K562 (cell line): ENCODE data around the gene CMIP. TPM values are rescaled to one million over a fixed set of nuclear protein-coding genes. Genes with fewer than 3 reads are reported as not detected.

Experiments
- CBX2 ChIP-seq: fragments of 200-600 bp; sonication (generic); IDR thresholded peaks from one replicate; pipeline ENCODE4 v1.6.1; 2012; ENCODE audit warnings: mild to moderate bottlenecking, low read length, inconsistent platforms; ENCODE audit not compliant: insufficient read depth, poor library complexity, severe bottlenecking
- EP400 ChIP-seq: fragments of 450-650 bp; IDR thresholded peaks from 2 replicates; pipeline ENCODE4 v1.6.1; 2017; ENCODE audit warnings: antibody characterized with exemption, mild to moderate bottlenecking, moderate library complexity
- FOSL1 ChIP-seq: fragments of 200-800 bp; sonication (Bioruptor generic); conservative IDR thresholded peaks from 2 replicates; pipeline ENCODE4 v1.6.1; 2016; ENCODE audit warnings: missing genetic modification characterization, missing compliant biosample characterization
- GTF2F1 ChIP-seq: IDR thresholded peaks from 2 replicates; pipeline ENCODE4 v1.6.1; 2011; ENCODE audit warnings: low read depth, low read length, improper control_type of control experiment
- HINFP ChIP-seq: fragments of 450-650 bp; conservative IDR thresholded peaks from 2 replicates; pipeline ENCODE4 v1.6.1; 2016; ENCODE audit warnings: missing genetic modification characterization, low read depth, mild to moderate bottlenecking, control low read depth, missing compliant biosample characterization
- HOMEZ ChIP-seq: fragments of 250-450 bp; sonication (Bioruptor Pico); IDR thresholded peaks from 2 replicates; pipeline ENCODE4 v1.4.0; 2020; ENCODE audit warnings: mild to moderate bottlenecking, moderate library complexity
- KDM4B ChIP-seq, 2 experiments: fragments of 450-650 bp in 1 of 2; sonication (generic) in 1 of 2; IDR thresholded peaks; 2 replicates each; pipeline ENCODE4 v1.6.1; 2016 to 2017; ENCODE audit warnings: borderline replicate concordance in 2 of 2, antibody characterized with exemption in 1 of 2, low read depth in 1 of 2, mild to moderate bottlenecking in 1 of 2
- L3MBTL2 ChIP-seq: fragments of 450-650 bp; IDR thresholded peaks from 2 replicates; pipeline ENCODE4 v1.6.1; 2016; ENCODE audit warnings: mild to moderate bottlenecking, moderate library complexity
- MTA2 ChIP-seq: fragments of 450-650 bp; IDR thresholded peaks from 2 replicates; pipeline ENCODE4 v1.6.1; 2016; ENCODE audit warnings: low read depth
- NFXL1 ChIP-seq: fragments of 450-650 bp; formaldehyde crosslinking; IDR thresholded peaks from 2 replicates; pipeline ENCODE4 v1.4.0; 2021; ENCODE audit warnings: mild to moderate bottlenecking
- NR2C2 ChIP-seq, 2 experiments: fragments of 200-800 bp in 1 of 2; sonication (Bioruptor generic) in 1 of 2; sonication (generic) in 1 of 2; formaldehyde crosslinking in 1 of 2; IDR thresholded peaks; 2 replicates each; pipeline versions ENCODE4 v1.6.1 to v1.8.0; 2016 to 2022; ENCODE audit warnings: mild to moderate bottlenecking in 1 of 2, missing compliant biosample characterization in 1 of 2, missing genetic modification characterization in 1 of 2, missing genetic modification reagents in 1 of 2
- RHOXF2B ChIP-seq: fragments of 250-450 bp; sonication (Bioruptor Pico); conservative IDR thresholded peaks from 2 replicates; pipeline ENCODE4 v1.5.1; 2021
- SNAPC5 ChIP-seq: fragments of 250-450 bp; sonication (Bioruptor Pico); IDR thresholded peaks from 2 replicates; pipeline ENCODE4 v1.8.0; 2021; ENCODE audit warnings: moderate library complexity, mild to moderate bottlenecking, inconsistent platforms
- TFE3 ChIP-seq: fragments of 450-650 bp; formaldehyde crosslinking; IDR thresholded peaks from 2 replicates; pipeline ENCODE4 v1.4.0; 2020; ENCODE audit warnings: mild to moderate bottlenecking, mixed read lengths
- THAP12 ChIP-seq: fragments of 250-450 bp; sonication (Bioruptor Pico); IDR thresholded peaks from 2 replicates; pipeline ENCODE4 v1.9.0; 2021; ENCODE audit warnings: mild to moderate bottlenecking, inconsistent platforms
- TRIM25 ChIP-seq: fragments of 450-650 bp; IDR thresholded peaks from 2 replicates; pipeline ENCODE4 v1.7.0; 2016; ENCODE audit warnings: borderline replicate concordance
- ZNF165 ChIP-seq: fragments of 250-450 bp; sonication (Bioruptor Pico); IDR thresholded peaks from 2 replicates; pipeline ENCODE4 v1.4.0; 2020; ENCODE audit warnings: borderline replicate concordance
- ZSCAN29 ChIP-seq: fragments of 450-650 bp; IDR thresholded peaks from 2 replicates; pipeline ENCODE4 v1.6.1; 2017
- polyA plus RNA-seq, 8 experiments: library from polyadenylated mRNA; depleted of rRNA in 4 of 8; stranded (reverse) in 5 of 8; unstranded in 3 of 8; fragments of >200 nt; fragmentation: Nextera tagmentation in 2 of 8; fragmentation: Illumina TruSeq in 1 of 8; extraction: Ambion mirVana in 2 of 8; extraction: Trizol in 1 of 8; gene quantifications; 2 replicates each; pipeline versions ENCODE4 v1.2.1 to v1.2.3, GENCODE V29; 2011 to 2014; ENCODE audit warnings: inconsistent platforms in 1 of 8, missing spikeins in 1 of 8
- total RNA-seq, 7 experiments: library from RNA; depleted of rRNA in 6 of 7; stranded (reverse); fragments of >200 nt in 6 of 7; fragmentation: Illumina TruSeq in 2 of 7; extraction: Trizol in 2 of 7; gene quantifications; 2 replicates each; pipeline versions ENCODE4 v1.2.1 to v1.2.3, GENCODE V29; 2011 to 2021; ENCODE audit warnings: low replicate concordance in 1 of 7

Gene CMIP
- total and polyA plus RNA-seq, 9 of the 15 experiments (the other 6 are each of a cell fraction or from before 2014, with no cell fraction given), result 0.94 to 82.5 (median 10.3) TPM

GRCh38 chr16:81456523-81457325 is 12.1 kb downstream of the CMIP start (continued):
- no peak for TF ChIP-seq THAP12 (CRISPR knock-in tag)
- TF ChIP-seq EP400, result no peak
- TF ChIP-seq HOMEZ (CRISPR knock-in tag), result no peak
- TF ChIP-seq GTF2F1, result no peak
- TF ChIP-seq CBX2, result no peak
- no peak for TF ChIP-seq FOSL1 (tag)
- no peak for TF ChIP-seq TFE3
- TF ChIP-seq SNAPC5 (CRISPR knock-in tag), result no peak
- no peak for TF ChIP-seq MTA2
- no peak for TF ChIP-seq TRIM25
- no peak for TF ChIP-seq ZSCAN29
- TF ChIP-seq NR2C2 (CRISPR knock-in tag; IDR thresholded peaks at IDR 0.05), result peak; percentile 16; the same call in 1 of the 2 replicates
- TF ChIP-seq NR2C2 (tag; IDR thresholded peaks at IDR 0.05), result no peak
- no peak for TF ChIP-seq NFXL1
- TF ChIP-seq L3MBTL2, result no peak
- TF ChIP-seq HINFP (tag), result peak; percentile 34; the same call in 1 of the 2 replicates
- TF ChIP-seq RHOXF2B (CRISPR knock-in tag), result no peak
- no peak for TF ChIP-seq ZNF165 (CRISPR knock-in tag)
- no peak for TF ChIP-seq KDM4B (IDR thresholded peaks at IDR 0.05; ENCODE audit: borderline replicate concordance in 2 of 2, low read depth in 1 of 2)
